Measurements from ENCODE around the gene SDK1. TPM values are rescaled to one million over a fixed set of nuclear protein-coding genes. Genes with fewer than 3 reads are reported as not detected.
A peak's percentile ranks its signal among the peaks of the same experiment; 100 is the strongest.

SDK1 gene
- total and polyA plus RNA-seq, 2 of the 8 experiments (the other 6 are each of a cell fraction or from before 2014, with no cell fraction given), result 3.3 to 7.2 TPM

DNA sequence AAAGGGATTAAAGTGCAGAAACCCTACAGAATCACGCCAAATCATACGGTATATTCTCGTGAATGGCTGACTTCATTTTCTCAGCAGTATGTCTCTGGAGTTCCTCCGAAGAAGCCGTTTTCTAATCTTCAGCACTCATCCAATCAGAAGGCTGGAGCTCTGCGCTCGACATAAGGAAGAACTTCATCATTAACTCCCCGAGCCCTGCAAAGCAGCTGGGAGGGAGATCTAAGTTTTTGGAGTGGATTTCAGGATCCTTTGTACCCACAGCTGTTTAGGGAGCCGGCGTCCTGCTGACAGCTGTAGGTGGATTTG is 40.7 kb upstream of the SDK1 start:
- 78% methylated on average over 10 of the region's 10 CpGs; no CpG with 5 or more reads in 1 of the 2 experiments for WGBS, 2 experiments (ENCODE audit: extremely low coverage in 1 of 2, insufficient coverage in 1 of 2, insufficient read length in 1 of 2, insufficient replicate concordance in 2 of 2, low coverage in 1 of 2, low lambda C conversion rate in 2 of 2, missing lambda C conversion rate in 1 of 2)
- no peak overlapping the region for H4K91ac ChIP-seq (replicated peaks; ENCODE audit: insufficient read length, low read length)
- CTCF ChIA-PET (ENCODE audit: partially characterized antibody), result no interaction called here
- no peak overlapping the region for H3K18ac ChIP-seq (ENCODE audit: extremely low read depth, low read length)
- no peak overlapping the region for H2BK15ac ChIP-seq (ENCODE audit: low read length)
- H3K4ac ChIP-seq (replicated peaks; ENCODE audit: insufficient read length, low read depth, low read length), result no peak overlapping the region
- H3K23ac ChIP-seq (ENCODE audit: insufficient read length), result no peak overlapping the region
- FAIRE-seq (no peak), DNase-seq (ENCODE audit: low read depth in 1 of 2, low spot score in 2 of 2) (no peak)
- no peaks in the 10 kb centered on the region for H4K20me1 ChIP-seq (replicated peaks in 1 of 2; ENCODE audit: control insufficient read depth in 1 of 2, insufficient read depth in 2 of 2, low read length in 2 of 2)
- H3K4me1 ChIP-seq (replicated peaks in 1 of 4; ENCODE audit: control insufficient read depth in 3 of 4, insufficient read depth in 4 of 4, low read length in 3 of 4), result peaks cover 0 to 6% (median 0%) of the 10 kb centered on the region in 4 experiments; a peak in 3 of 7 replicates
- no peaks in the 10 kb centered on the region for H3K9me3 ChIP-seq (ENCODE audit: insufficient read depth in 2 of 2, low read depth in 1 of 2, low read length in 1 of 2)
- H4K8ac ChIP-seq (ENCODE audit: extremely low read depth, insufficient read depth, low read length), result no peak overlapping the region
- H2AFZ ChIP-seq (ENCODE audit: low read length), result peak overlapping the region; percentile 6; the same call in 1 of the 2 replicates
- no peak overlapping the region for H3K4me3 ChIP-seq (ENCODE audit: extremely low read depth in 1 of 4, insufficient read depth in 2 of 4, low read depth in 3 of 4, low read length in 4 of 4)
- no peak overlapping the region for H3K9ac ChIP-seq (replicated peaks in 1 of 4; ENCODE audit: extremely low read depth in 1 of 4, low read depth in 3 of 4, low read length in 3 of 4)
- H3K27ac ChIP-seq (ENCODE audit: low read depth, low read length), result no peak overlapping the region
- POLR2A ChIA-PET (ENCODE audit: partially characterized antibody), result no interaction called here
- no peaks in the 10 kb centered on the region for H3K36me3 ChIP-seq (ENCODE audit: control insufficient read depth in 2 of 4, insufficient read depth in 4 of 4, low read length in 3 of 4)
- no peak overlapping the region for H2BK12ac ChIP-seq (ENCODE audit: low read depth, low read length)
- no peak overlapping the region for H3K4me2 ChIP-seq (ENCODE audit: insufficient read depth in 1 of 2, low read depth in 2 of 2, low read length in 2 of 2)
- no peak overlapping the region for H2BK20ac ChIP-seq (ENCODE audit: low read length)
- H4K5ac ChIP-seq (ENCODE audit: insufficient read length, low read depth, low read length), result no peak overlapping the region
- H3K56ac ChIP-seq (replicated peaks; ENCODE audit: insufficient read length, low read depth, low read length), result no peak overlapping the region
- no peaks in the 10 kb centered on the region for H3K27me3 ChIP-seq (replicated peaks in 1 of 4; ENCODE audit: control insufficient read depth in 3 of 4, extremely low read depth in 1 of 4, insufficient read depth in 3 of 4, low read length in 3 of 4)
- no peak overlapping the region for H3K14ac ChIP-seq (ENCODE audit: insufficient read length)
- H3K23me2 ChIP-seq (ENCODE audit: low read depth, low read length), result no peaks in the 10 kb centered on the region
- H2AK5ac ChIP-seq (ENCODE audit: low read depth, low read length), result no peak overlapping the region
- no peak overlapping the region for H2BK120ac ChIP-seq (replicated peaks; ENCODE audit: low read depth, low read length)
- H2BK5ac ChIP-seq (ENCODE audit: low read depth, low read length), result no peak overlapping the region
- H3K79me1 ChIP-seq (ENCODE audit: low read depth, low read length), result no peaks in the 10 kb centered on the region
- TF ChIP-seq EGR1 (IDR thresholded peaks at IDR 0.05; ENCODE audit: borderline replicate concordance, low read depth, low read length), result no peak
- H3K79me2 ChIP-seq (ENCODE audit: control insufficient read depth in 1 of 2, insufficient read depth in 2 of 2, low read length in 2 of 2), result no peaks in the 10 kb centered on the region
